Dermis blood vessel endothelial cell (primary cell): ENCODE measurements around the gene TMEM132C. TPM values are rescaled to one million over a fixed set of nuclear protein-coding genes. Genes with fewer than 3 reads are reported as not detected.

Experiments used
- DNase-seq: peaks from one replicate; pipeline ENCODE4 v3.0.0; 2010
- total RNA-seq: library from RNA; depleted of rRNA; stranded (reverse); fragments of >200 nt; gene quantifications from 2 replicates; pipeline ENCODE4 v1.2.3, GENCODE V29; 2014

The TMEM132C gene
- total RNA-seq, 1 donor from 2014 or later, result not detected

DNA sequence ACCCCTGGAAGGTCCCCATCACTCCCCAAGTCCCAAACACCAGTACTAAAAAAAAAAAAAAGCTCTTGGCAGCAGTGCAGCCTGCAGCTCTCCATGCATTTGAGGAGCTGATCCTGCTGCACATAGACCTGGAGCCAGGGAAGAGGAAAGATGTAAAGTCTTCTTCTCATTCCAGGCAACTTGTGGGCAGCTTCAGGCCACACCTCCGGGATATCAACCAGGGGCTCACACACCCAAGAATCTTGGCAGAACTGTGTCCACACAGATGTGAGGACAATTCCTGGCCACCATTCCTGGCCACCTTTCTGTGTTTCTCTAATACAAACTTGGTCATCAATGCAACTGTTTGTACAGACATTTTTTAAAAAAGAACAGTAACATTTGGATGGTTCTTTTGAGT is 72.7 kb downstream of the TMEM132C start:
- DNase-seq, result no peak

GRCh38 chr12:128353301-128353700 is 86.3 kb downstream of the TMEM132C start:
- DNase-seq, result no peak

GRCh38 chr12:128356547-128356946 is 89.6 kb downstream of the TMEM132C start:
- DNase-seq, result no peak

GRCh38 chr12:128361400-128361995 is 94.5 kb downstream of the TMEM132C start:
- no peak for DNase-seq

DNA sequence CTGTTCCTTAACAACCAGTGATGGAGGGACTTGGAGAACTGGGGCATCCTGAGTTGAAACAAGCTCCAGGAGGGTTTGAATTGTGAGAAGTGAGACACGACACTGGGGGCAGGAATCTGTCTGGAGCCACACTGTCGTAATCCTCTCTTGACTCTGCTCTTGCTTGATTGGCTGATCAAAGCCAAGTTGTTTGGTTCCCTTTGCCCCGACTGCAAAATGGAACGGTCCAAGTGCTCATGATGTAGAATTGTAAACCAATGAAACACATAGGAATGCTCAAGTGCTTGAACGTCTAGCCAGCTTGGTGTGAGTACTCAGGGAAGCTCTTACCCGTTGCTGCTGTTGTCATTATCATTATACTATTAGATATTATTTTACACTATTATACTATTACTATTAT is 98.1 kb downstream of the TMEM132C start:
- no peak for DNase-seq

- no peak for DNase-seq
Observed at GRCh38 chr12:128365651-128366231, 98.8 kb downstream of the TMEM132C start.

DNA sequence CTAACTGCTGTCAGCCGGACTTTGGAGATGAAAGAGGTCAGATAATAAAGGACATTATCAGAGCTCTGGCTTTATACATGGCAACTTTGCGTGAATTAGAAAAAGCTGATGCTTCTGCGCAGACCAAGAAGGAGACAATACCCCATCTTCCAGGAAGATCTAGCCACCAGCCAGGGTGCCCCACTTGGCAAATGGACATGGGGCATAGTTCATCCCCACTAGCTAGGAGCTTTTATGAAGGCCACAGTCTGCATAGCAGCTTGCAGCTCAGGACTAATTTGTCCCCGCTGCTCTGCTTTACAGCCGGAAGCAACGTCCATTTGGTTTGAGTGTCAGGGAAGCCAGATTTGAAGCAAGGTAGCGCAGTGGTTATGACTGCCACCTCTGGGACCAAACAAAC is 101.0 kb downstream of the TMEM132C start:
- DNase-seq, result no peak

DNA sequence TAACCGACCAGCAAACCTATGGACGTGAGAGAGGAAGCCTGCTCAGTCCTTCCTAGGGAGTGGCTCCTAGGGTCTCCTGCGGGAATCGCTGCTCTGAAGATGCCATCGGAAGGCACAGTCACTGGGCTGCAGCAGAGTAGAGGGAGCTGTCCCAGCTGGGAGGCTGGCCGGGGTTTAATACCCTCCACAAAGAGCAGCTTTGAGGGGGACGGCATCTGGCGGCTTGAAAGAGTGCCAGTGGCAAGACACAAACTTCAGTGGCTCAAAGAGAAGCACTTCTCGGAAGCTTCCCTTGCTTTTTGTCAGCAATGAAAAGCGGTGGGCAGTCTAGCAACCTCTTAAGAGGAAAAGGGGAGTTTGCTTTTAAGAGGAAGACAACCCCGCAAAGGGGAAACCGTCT is 114.6 kb downstream of the TMEM132C start:
- no peak for DNase-seq

DNA sequence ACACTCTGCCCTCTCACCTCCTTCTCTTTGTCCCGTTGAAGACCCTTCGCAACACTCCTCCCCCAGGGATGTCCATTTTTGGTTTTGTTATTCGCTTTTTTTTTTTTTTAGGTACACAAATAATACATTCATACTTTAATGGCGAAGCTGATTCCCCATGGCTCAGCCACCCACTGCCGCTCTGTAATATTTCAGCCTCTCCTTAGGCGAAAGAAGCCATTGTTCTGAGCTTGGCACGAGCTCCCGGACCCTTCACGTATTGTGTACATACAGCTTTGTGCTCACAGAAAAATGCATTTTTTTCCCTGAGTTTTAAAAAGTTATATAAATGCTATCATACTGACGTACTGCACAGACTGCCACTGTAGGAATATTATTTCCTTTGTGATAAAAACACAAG is 115.0 kb downstream of the TMEM132C start:
- DNase-seq, result no peak

GRCh38 chr12:128382946-128383345 is 116.0 kb downstream of the TMEM132C start:
- no peak for DNase-seq

DNA sequence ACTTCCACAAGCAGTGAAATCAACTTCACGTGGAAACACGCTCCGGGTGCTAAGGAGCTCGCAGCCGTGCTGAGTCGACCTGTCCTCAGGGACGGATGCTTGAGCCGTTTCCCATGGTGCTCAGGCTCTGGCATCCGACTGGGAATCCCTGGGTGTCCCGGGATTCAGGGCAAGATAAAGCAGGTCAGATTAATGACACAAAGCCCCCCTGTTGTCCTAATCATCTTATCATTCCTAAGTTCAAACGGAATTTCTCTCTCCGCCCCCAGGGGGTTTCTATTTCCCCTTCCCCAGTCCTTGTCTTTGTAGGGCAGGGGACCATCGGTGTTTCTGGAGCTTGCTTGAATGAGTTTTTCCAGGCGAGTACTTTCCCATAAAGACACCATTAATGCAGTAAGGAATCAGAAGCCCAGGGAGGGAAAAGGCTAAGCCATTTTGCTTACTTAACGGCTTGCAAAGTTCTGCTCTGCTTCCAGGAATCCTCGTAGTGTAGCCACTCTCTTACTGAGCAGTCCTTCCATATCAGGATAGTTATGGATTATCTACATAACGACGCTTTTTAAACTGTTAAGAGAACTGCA is 116.5 kb downstream of the TMEM132C start:
- no peak for DNase-seq

DNA sequence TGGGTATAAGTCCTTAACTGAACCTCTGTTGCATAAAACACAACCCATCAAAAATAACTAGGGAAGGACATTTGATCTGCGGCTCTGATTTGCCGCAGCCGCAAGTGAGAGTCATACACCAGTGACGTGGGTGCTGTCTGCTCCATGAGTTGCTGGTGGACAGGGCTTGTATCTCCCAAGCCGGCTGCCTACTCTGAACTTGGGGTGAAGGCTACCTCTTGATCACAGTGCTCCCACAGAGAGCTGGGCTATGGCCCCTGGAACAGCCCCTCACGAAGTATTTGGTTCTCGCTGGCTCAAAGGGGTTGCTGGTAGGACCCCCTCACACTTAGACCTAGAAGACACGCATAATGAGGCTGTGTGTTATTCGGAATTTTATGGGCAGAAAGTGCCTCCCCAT is 118.8 kb downstream of the TMEM132C start:
- DNase-seq, result no peak

GRCh38 chr12:128387811-128388422 is 120.9 kb downstream of the TMEM132C start:
- DNase-seq, result peak; percentile 1

DNA sequence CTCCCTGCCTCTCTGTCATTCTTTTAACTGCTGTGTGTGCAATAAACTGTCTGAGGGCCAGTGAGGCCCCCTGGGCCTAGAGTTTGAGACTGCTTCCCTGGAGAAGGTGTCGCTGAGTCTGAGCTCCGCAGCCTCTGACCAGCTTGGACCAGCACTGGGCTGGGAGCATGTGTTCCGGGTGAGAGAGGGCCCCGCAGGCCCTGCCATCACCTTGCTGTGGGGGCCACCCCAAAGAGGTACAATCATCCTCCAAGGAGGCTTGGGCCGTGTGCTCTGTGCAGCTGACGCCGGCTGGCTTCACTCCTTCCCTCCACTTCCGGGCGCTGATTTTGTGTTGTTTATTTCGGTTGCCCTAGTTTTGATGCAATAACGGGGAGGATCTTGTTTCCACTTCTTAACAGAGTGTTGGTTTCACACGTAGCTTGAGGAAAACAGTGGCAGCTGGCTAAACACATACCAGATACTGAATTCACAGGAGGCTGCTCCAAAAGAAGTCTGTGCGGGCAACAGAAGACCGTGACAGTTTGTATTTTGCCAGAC is 121.6 kb downstream of the TMEM132C start:
- no peak for DNase-seq

- DNase-seq, result no peak
Observed at GRCh38 chr12:128393346-128393745, 126.4 kb downstream of the TMEM132C start.

DNA sequence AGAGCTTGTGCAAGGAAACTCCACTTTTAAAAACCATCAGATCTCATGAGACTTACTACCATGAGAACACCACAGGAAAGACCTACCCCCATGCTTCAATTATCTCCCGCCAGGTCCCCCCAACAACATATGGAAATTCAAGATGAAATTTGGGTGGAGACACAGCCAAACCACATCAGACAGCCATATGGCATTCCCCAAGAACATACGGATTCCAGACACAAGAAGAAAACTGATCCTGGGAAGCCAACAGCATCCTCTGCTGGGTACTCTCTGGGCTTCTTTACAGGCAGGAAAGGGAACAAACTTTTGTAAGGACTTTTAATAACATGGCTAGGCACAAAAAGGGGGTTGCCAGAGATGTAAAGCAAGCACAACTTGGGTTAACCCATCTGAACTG is 127.2 kb downstream of the TMEM132C start:
- no peak for DNase-seq

DNA sequence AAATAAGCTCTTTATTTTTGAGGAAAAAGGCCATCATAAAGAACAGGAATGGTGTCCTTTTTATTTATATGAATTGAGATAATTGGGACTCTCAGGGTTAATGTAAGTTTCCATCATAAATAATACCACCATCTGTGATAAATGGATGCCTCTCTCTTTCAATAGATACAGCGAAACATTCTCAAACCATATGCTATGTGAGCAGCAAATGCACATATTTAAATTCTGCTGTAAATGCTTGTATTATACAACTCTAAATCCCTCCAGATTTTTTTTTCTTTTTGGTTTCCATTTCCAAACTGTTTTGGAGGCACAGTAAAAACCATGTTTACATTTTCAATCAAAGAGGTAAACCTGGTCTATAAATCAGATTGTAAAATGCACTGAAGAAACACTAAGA is 132.3 kb downstream of the TMEM132C start:
- DNase-seq, result no peak

GRCh38 chr12:128402486-128403243 is 135.7 kb downstream of the TMEM132C start:
- no peak for DNase-seq

- no peak for DNase-seq
Observed at GRCh38 chr12:128408669-128409068, 141.7 kb downstream of the TMEM132C start.

DNA sequence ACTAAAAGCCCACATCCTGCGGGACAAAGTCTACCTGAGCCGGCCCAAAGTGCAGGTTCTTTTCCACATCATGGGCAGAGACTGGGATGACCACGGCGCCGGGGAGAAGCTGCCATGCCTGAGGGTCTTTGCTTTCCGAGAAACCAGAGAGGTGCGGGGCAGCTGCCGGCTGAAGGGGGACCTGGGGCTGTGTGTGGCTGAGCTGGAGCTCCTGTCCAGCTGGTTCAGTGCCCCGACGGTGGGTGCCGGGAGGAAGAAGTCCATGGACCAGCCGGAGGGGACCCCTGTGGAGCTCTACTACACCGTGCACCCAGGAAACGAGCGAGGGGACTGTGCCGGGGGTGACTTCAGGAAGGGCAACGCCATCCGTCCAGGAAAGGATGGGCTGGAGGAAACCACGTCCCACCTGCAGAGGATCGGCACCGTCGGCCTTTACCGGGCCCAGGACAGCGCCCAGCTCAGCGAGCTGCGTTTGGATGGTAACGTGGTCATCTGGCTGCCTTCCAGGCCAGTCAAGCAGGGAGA is 148.1 kb downstream of the TMEM132C start:
- no peak for DNase-seq

DNA sequence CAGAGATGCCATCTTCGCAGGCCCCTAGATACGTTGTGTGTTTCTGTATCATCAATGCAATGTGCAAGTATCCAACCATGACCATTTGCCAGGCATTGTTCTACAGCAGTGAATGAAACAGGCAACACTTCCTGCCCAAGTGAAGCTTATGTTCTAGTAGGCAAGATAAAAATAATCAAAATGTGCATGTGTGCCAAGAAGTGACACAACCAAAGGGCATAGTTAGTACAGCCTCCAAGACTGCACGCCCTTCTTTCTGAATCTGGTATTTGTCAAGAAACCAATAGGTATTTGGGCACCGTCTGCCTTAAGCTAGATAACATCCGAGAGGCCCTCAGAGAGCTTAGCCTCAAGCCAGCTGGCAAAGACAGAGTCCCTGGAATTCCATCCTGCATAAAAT is 152.0 kb downstream of the TMEM132C start:
- DNase-seq, result no peak

GRCh38 chr12:128420163-128420562 is 153.2 kb downstream of the TMEM132C start:
- DNase-seq, result no peak

GRCh38 chr12:128421375-128421774 is 154.4 kb downstream of the TMEM132C start:
- no peak for DNase-seq
